Thyroid gland (tissue), 4 donors: Measurements from ENCODE around the gene SDHAF1.

ENCODE experiments used
- CTCF ChIP-seq, 6 experiments: fragments of 200-600 bp in 3 of 6; fragments of 450-650 bp in 3 of 6; sonication (generic) in 3 of 6; IDR thresholded peaks; one replicate each; pipeline ENCODE4 v1.5.1; 2016 to 2019; ENCODE audit warnings: antibody characterized with exemption in 6 of 6, mild to moderate bottlenecking in 2 of 6, inconsistent platforms in 1 of 6, moderate library complexity in 1 of 6
- POLR2A ChIP-seq, 2 donors: fragments of 450-650 bp; IDR thresholded peaks; one replicate each; pipeline ENCODE4 v1.6.1; 2017; ENCODE audit warnings: antibody characterized with exemption in 2 of 2, mild to moderate bottlenecking in 2 of 2, moderate library complexity in 1 of 2

GRCh38 chr19:36010402-36010801 lies 15.4 kb downstream of the SDHAF1 start:
- TF ChIP-seq CTCF (IDR thresholded peaks at IDR 0.05) = no peak
- no peak for TF ChIP-seq POLR2A (IDR thresholded peaks at IDR 0.05)
